ENCODE measurements around the gene CAPN8. TPM values are rescaled to one million over a fixed set of nuclear protein-coding genes. Genes with fewer than 3 reads are reported as not detected.
A peak's percentile ranks its signal among the peaks of the same experiment; 100 is the strongest.

CAPN8 gene
- total RNA-seq, result not detected

DNA sequence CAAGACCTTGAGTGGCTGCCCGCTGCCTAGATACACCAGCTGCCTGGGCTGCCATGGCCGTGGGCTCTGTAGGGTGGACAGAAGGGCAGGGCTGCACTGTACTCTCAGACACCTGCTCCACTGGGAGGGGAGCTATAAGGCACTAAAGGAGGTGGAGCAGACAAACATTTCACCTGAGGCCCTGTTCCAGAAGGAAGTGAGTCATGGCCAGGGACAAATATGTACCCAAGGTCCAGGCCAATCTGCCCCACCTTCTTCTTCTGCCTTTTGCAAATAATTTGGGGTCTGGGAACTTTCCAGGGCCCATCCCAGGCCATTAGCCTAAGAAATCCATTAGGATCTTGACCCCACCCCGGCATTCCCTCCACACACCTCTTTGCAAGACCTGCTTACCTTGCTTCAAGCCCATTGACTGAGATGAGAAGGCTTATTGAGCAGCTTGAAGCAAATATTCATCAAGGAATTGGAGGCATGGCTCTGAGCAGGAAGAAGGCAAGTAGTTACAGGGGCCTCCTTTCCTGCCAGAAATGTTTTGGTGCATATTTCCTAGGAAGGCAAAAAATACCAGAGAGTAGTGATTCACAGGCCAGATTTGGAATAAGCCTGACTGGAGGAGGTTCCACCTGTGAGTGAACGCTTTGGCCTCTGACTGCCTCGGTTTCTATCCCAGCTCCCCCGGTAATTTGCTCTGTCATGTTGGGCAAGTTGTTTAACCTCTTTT is at the start of gene CAPN8:
Gene CAPN8, minus strand, starts transcription at position 110 of the 721 bp plus-strand sequence. Its CDS starts 55 bp downstream, at position 55.
- no peak for DNase-seq (ENCODE audit: low read depth in 2 of 3, low spot score in 2 of 3)

DNA sequence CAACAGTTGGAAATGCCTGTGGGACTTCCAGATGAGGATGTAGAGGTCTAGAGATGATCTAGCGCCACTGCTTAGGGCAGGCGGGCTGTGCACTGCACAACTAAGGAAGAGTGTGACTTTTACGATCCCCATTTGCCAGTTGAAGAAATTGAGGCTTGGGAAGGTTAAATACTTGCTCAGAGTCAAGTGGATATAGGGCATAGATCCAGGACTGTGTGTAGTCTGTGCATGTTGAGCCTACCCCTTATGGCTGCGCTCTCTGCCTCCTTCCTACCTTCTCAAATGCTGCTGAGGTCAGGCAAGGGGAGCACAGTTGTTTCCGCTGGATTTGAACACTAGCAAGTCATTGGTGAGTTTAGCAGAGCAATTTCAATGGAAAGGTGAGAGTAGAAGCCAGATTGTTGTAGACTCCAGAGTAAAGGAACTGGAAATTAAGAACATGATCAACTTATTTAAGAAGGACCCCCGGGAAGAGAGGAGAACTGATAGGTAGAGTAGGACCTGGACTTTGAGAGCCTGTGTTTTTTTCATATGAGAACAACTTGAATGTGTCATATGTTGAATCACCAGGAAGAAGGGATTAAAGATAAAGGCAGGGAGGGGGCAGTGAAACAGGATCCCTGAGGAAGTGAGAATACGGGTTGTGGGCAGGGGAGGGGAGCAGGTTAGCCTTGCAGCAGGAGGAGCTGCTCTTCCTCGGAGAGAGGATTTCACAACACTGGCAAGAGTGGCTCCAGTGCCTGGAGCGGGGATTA is 49.5 kb upstream of the CAPN8 start:
- no peak for DNase-seq (ENCODE audit: low read depth in 2 of 3, low spot score in 2 of 3)

DNA sequence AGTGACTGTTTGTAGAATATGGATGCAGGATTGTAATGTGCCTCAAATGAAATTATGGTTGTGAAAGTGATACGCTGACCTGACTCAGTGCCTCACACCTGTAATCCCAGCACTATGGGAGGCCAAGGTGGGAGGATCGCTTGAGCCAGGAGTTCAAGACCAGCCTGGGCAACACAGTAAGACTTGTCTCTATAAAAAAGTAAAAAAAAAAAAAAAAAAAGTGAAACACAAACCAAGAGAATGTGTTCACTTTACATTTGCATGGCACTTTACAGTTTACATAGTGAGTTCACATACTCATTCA is 48.9 kb upstream of the CAPN8 start:
- DNase-seq (ENCODE audit: low read depth in 2 of 3, low spot score in 2 of 3), result no peak

DNA sequence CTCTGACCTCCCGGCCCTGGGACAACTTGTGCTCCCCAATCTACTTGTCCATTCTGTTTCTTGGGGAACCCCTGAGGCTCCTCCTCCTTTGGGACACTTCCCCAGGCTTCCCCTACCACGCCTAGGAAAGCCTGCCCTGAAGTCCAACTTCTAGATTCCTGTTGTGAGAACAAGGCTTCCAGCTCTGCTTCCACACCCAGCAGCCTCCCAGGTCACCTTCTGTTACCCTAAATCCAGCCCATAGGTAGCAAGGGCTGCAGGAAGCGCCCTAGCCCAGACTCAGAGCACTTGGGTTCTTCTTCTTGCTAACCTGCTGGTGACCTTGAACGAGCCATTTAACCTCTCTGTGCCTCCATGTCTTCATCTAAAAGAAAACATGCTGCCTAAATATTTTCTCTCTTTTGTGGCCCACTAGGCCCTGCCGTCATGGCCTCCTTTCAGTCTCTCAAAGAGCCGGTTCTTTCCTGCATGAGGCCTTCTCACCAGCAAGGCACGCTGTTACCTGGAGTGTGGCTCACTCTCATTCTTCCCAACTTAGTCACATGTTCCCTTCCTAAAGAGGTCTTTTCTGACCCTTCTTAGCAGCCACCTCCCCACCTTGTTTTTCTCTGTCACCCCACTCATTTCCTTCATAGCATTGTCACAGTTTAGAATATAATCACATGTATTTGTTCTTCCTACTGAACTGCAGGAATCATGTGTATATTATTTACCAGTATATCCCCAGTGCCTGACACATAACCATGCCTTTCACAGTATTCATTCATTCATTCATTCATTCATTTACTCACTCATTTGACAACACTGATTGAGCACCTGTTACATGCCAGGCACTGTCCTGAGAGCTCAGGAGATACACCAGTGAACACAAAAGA is 48.3 kb upstream of the CAPN8 start:
- DNase-seq (ENCODE audit: low read depth in 2 of 3, low spot score in 2 of 3), result no peak

DNA sequence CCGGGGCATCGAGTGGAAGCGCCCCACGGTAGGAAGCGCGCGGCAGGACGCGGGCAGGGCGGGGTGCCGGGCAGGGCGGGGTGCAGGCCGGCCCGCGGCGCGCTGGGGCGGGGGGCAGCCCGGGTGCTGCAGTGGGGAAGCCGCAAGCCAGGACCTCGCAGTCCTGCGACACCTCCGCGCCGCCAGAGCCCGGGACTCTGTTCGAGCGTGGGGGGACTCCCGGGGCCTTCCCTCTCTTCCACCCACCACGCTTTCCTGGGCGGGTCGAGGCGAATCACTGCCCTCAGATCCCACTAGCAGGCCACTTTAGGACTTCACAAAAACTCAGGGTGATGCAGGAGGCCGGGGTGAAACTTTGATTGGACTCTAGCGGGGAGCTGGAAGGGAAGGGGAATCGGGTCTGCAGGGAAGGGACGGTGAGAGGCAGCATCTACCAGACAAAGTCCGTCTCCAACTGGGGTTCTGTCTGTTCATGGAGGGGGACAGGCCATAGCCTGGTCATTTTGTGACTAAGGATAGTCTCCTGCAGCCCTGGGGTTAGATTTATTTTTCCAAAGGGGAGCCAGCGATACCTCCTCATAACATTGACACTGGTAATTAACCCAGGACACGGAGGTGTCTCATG is 47.5 kb upstream of the CAPN8 start:
- no peak for DNase-seq (ENCODE audit: low read depth in 2 of 3, low spot score in 2 of 3)

DNA sequence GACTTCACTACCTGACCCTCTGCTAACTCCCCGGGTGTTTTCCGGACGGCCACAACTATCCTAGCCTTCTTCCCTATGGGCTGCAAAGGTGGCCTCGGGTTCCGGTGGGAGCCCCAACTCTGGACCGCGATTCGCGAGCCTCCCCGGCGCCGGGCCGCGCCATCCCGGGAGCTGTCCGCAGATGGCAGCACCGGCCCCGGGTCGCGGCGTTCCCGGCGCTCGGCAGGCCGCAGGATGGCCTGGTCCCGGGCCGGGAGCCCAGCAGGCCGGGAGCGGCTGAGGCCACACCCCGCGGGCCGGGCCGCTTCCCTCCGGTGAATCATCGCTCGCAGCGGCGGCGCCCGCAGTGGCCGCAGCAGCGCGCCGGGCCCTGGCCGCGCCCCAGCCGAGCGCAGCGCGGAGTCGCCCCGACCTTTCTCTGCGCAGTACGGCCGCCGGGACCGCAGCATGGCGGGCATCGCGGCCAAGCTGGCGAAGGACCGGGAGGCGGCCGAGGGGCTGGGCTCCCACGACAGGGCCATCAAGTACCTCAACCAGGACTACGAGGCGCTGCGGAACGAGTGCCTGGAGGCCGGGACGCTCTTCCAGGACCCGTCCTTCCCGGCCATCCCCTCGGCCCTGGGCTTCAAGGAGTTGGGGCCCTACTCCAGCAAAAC is 46.8 kb upstream of the CAPN8 start, which contains the start of gene CAPN2:
Gene CAPN2, plus strand, starts transcription at position 346 of the 656 bp plus-strand sequence. Its CDS starts 102 bp downstream, at position 448.
- peak in 2 of 3 donors; percentile 58 to 83 for DNase-seq (ENCODE audit: low read depth in 2 of 3, low spot score in 2 of 3)

DNA sequence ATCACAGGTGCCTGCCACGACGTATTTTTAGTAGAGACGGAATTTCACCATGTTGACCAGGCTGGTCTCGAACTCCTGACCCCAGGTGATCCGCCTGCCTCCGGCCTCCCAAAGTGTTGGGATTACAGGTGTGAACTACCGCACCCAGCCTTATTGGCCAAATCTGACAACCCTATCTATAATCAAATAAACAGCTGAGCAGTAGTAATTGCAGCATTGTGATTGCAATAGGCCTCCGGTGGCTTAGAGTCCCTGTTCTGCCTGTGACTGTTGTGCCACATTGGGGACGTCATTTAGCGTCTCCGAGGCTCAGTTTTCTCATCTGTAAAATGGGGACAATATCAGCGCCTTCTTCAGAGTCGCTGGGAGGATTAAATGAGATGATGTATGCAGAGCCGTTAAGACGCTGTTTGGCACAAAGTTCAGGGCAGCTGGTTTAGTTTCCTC is 46.3 kb upstream of the CAPN8 start:
- peak in 1 of 3 donors; percentile 41 for DNase-seq (ENCODE audit: low read depth in 2 of 3, low spot score in 2 of 3)

DNA sequence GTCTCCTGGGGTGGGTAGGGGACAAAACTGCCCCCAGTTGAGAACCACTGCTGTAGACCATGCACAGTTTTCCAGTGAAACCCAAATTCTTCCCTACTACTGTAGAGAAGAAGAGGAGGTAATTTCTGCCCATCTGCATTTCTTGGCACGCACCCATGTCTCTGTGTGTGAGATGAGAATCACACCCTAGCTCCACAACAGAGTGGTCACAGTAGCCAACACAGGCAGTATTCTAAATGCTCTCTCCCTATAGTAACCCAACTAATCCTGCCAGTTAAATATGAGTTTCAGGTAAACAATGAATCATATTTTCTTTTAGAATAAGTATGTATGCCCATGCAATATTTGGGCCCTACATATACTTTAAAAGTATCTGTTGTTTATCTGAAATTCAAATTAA is 45.7 kb upstream of the CAPN8 start:
- DNase-seq (ENCODE audit: low read depth in 2 of 3, low spot score in 2 of 3), result no peak

DNA sequence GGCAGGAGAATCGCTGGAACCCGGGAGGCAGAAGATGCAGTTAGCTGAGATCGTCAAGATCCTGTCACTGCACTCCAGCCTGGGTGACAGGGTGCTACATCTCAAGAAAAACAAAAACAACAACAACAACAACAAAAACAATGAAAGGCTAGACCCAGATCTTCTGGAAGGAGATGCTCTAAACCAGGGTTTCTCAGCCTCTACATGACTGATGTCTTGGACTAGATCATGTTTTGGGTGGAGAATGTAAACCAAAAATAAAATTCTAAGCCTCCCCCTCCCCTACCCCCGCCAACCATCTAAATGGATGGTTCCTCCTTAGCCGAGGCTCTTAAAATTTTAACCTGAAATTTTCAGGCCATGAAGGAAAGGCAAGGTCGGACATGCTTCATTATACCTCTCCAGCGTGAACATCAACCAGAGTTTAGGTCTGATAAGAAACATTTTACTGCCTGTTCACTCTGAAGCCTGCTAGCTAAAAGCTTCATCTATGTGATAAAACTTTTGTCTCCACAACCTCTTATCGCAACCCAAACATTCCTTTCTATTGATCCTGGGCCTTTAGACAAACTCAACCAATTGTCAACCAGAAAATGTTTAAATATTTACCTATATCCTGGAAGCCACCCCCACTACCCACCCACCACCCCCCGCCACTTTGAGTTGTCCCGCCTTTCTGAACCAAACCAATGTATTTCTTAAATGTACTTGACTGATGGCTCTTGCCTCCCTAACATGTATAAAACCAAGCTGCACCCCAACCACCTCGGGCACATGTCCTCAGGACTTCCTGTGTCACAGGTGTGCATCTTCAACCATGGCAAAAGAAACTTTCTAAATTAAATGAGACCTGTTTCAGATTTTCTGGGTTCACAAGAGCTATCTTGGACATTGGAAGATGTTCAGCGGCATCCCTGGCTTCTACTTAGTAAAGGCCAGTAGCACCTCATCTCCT is 45.0 kb upstream of the CAPN8 start:
- DNase-seq (ENCODE audit: low read depth in 2 of 3, low spot score in 2 of 3), result no peak

DNA sequence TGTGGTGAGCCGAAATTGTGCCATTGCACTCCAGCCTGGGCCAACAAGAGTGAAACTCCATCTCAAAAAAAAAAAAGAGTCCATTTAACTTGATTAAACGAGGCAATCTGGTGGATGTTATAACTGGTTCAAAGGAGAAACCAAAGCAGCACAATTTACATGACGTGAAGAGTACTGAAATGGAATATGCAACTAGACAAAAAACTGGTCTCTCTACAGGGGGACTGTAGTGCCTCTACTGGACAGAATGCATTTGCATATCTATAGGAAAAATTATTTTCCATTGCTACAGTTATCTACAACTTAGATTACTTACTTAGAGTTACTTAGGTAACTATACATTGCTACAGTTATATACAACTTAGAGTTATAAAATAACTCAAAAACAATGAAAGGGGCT is 44.1 kb upstream of the CAPN8 start:
- DNase-seq (ENCODE audit: low read depth in 2 of 3, low spot score in 2 of 3), result no peak

DNA sequence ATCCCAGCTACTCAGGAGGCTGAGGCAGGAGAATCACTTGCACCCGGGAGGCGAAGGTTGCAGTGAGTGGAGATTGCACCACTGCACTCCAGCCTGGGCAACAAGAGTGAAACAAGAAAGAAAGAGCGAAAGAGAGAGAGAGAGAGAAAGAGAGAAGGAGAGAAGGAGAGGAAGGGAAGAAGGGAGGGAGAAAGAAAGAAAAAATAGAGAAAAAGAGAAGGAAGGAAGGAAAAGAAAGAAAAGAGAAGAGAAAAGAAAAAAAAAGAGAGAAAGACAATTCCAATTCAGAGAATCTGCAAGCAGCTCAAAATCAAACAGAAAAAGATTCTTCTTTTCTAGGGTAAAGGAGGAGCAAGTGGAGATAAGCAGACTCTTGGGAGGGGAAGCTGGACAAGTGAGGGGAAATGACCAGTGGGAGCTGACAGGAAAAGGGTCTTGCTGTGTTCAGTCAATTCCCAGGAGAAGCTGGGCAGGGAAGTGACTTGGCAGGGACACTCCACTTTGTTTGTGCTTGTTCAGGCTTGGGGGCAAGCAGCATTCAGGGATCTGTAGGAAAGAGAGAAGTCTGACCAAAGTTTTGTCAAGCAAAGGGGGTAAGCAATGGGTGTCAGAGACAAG is 43.3 kb upstream of the CAPN8 start:
- DNase-seq (ENCODE audit: low read depth in 2 of 3, low spot score in 2 of 3), result no peak

DNA sequence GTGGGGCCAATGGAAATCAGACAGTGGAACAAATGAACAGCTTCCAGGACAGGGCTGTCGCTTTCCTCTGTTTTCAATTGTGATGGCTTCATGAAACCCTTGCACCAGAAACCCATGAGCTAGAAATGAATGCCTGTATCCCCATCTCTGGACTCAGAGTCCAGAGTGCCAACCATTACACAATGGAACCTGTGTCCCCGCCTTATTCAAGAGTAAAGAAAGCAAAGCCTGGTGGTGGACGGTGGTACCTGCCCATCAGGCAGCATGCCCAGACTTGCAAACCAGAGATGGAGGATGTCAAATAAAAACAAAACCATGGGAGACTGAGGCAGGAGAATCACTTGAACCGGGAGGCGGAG is 42.5 kb upstream of the CAPN8 start:
- DNase-seq (ENCODE audit: low read depth in 2 of 3, low spot score in 2 of 3), result no peak

DNA sequence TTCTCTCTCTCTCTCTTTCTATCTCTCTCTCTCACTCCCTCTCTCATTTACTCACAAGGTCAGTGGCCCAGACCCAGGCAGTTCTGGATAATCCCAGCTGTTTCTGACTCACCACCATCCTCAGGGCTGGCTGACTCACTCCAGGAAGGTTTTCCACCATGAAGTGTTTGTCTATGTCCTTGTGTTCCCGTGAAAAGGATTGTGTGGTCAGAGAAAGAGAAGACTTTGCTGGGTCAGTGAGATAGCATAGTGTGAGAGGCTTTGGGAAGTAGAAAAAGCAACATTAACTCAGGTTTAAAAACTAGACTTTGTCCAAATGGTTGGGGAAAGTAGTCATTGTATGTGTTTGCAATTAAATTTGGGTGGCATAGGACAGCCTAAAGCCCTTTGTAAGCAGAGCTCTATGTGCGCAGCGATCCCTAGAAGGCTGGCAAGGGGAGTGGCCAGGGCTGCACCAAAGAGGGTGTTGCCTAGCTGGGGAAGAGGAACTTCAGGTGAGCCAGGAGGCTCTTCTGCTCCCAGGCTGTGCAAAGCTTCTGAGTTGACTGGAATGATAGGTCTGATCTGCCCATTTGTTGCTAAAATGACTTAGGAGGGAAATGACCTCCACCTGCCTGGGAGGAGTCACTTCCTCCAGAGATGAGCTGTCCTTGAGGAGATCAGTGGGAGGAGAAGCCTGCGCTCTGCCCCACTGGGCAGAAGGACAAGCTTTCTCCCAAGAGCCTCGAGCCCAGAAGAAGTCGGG is 41.9 kb upstream of the CAPN8 start:
- no peak for DNase-seq (ENCODE audit: low read depth in 2 of 3, low spot score in 2 of 3)

DNA sequence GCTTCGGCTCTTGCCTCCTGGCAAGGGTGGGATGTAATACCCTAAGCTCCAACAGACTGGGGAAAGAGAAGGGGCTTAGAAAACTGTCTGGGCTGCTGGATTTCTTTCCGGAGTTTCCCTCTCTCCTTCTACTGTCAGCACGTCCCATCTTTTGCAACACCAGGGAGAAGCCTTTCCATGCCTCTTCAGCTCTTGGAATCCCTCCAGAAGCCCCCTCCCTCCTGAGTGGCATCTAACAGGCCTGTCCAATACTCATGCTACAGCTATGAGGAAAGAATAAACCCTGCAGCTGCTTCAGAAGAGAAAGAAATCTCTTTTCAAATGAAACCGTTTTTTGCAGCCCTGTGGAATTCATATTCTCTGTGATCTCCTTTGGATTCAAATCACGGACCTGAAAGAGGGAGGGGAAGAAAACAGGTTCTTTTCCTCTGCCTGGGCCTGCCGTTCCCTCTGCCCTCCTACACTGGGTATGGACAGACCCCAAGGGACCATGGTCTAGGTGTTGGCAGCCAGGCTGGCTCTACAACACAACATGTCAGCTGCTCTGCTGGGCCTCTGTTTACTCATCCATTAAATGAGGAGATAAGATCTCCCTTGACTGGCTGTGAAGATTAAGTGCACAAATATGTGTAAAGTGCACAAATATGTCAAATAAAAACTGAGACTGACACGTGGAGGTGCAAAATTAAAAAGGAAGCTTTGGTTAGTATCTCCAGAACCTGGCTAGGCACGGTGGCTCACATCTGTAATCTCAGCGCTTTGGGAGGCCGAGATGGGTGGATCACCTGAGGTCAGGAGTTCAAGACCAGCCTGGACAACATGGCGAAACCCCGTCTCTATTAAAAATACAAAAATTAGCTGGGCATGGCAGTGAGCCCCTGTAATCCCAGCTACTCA is 40.8 kb upstream of the CAPN8 start:
- DNase-seq (ENCODE audit: low read depth in 2 of 3, low spot score in 2 of 3), result no peak

DNA sequence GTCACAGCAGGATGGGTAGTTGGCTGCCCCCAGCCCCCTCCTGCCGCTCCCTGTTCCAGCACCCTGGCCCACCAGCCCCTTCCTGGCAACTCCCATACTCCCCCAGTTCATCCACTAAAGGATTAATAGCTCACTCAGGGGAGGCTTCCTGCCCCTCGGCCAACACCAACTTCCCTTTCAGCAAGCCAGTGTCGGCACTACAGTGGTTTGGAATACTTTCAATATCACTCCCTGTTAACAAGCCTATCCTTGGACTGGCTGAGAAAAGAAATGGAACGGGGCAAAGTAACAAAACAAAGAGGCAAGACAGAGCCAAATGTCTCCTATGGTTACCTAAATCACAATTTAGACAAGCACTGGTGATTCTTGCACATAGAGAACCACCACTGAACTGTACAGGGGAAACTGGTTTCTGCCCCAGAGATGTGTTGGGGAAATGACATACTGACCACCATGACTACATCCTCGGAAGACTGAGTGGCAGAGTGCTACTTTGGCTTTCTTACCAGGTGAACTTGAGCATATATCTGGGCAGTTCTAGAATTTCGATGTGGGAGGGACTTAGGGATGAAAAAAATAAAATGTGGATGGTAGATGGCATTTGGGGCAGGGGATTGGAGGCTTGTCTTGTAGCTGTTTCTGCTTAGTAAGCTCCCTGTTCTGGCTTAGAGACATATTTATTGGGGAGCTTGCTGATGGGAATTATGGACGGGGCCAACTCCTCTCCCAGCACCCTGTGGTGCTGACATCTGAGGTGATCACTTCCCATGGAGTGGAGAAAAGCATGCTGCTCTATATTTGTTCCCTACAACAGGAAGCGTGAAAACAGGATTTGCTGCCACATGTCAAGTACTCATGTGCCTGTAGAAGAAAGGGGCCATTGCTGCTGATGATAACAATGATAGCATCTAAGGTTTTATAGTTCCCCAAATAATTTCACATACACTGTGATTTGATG is 39.7 kb upstream of the CAPN8 start:
- DNase-seq (ENCODE audit: low read depth in 2 of 3, low spot score in 2 of 3), result peak in 1 of 3 donors; percentile 21

DNA sequence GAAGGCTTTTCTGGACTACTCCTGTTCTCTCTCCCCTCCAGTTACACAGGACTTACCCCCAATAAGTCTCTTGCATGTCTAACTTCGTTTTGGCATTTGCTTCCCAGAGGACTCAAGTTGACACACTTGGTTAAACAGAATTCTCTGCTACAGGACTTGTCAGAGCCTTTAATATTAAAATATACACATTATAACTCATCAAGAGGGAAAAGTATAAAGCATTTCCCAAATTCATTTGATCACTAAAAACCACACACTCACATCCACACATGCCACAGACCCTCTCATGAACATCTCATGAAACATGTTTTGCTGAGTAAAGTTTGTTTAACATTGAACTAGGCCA is 38.1 kb upstream of the CAPN8 start:
- DNase-seq (ENCODE audit: low read depth in 2 of 3, low spot score in 2 of 3), result no peak
